Activated CD4-positive, CD25-positive, alpha-beta regulatory T cell treated with anti-CD3 and anti-CD28 coated beads, Interleukin-2, amount 50 U/mL, for 16 hours (primary cell): Measurements from ENCODE around the gene PROSER2.
"Not testable (repeated sequence)": the region's sequence is repeated elsewhere in the genome, so short reads cannot be mapped to it uniquely, and the experiment has no call there.

Experiments used
- DNase-seq: peaks from one replicate; pipeline ENCODE4 v3.0.0-alpha.2; 2020; ENCODE audit warnings: low read depth, low spot score

PROSER2 gene

GRCh38 chr10:11884706-11885423, 61.7 kb downstream of the PROSER2 start:
- DNase-seq: no peak

GRCh38 chr10:11885437-11886137, 62.4 kb downstream of the PROSER2 start:
- no peak for DNase-seq

- no peak for DNase-seq
Observed at GRCh38 chr10:11886138-11886474, 63.0 kb downstream of the PROSER2 start.

GRCh38 chr10:11886851-11887250, 63.7 kb downstream of the PROSER2 start:
- no peak for DNase-seq

GRCh38 chr10:11887381-11888227, 64.4 kb downstream of the PROSER2 start:
- DNase-seq: no peak

GRCh38 chr10:11889263-11889662, 66.1 kb downstream of the PROSER2 start:
- DNase-seq: not testable (repeated sequence)

GRCh38 chr10:11891776-11892486, 68.8 kb downstream of the PROSER2 start:
- DNase-seq: no peak

GRCh38 chr10:11893749-11894278, 70.7 kb downstream of the PROSER2 start:
- no peak for DNase-seq

- no peak for DNase-seq
Observed at GRCh38 chr10:11894381-11895107, 71.4 kb downstream of the PROSER2 start.

GRCh38 chr10:11895108-11895466, 71.9 kb downstream of the PROSER2 start:
- no peak for DNase-seq

GRCh38 chr10:11895598-11895997, 72.4 kb downstream of the PROSER2 start:
- no peak for DNase-seq

GRCh38 chr10:11896549-11897200, 73.5 kb downstream of the PROSER2 start:
- DNase-seq: no peak

- DNase-seq: no peak
Observed at GRCh38 chr10:11898033-11898371, 74.8 kb downstream of the PROSER2 start.

GRCh38 chr10:11898372-11899066, 75.4 kb downstream of the PROSER2 start:
- DNase-seq: no peak

GRCh38 chr10:11899067-11899876, 76.1 kb downstream of the PROSER2 start:
- DNase-seq: no peak

- DNase-seq: no peak
Observed at GRCh38 chr10:11901036-11901301, 77.8 kb downstream of the PROSER2 start.

- no peak for DNase-seq
Observed at GRCh38 chr10:11901454-11901832, 78.3 kb downstream of the PROSER2 start.

- no peak for DNase-seq
Observed at GRCh38 chr10:11901833-11902475, 78.8 kb downstream of the PROSER2 start.

GRCh38 chr10:11902646-11903045, 79.5 kb downstream of the PROSER2 start:
- no peak for DNase-seq
